Activated T-cell treated with anti-CD3 and anti-CD28 coated beads for 24 hours (primary cell): Measurements from ENCODE around the gene OPCML.

Experiments used
- DNase-seq: peaks from one replicate; pipeline ENCODE4 v3.0.0-alpha.2; 2020; ENCODE audit warnings: low read depth

The OPCML gene

GRCh38 chr11:132933703-132934102 lies 598.6 kb downstream of the OPCML start:
- no peak for DNase-seq

DNA sequence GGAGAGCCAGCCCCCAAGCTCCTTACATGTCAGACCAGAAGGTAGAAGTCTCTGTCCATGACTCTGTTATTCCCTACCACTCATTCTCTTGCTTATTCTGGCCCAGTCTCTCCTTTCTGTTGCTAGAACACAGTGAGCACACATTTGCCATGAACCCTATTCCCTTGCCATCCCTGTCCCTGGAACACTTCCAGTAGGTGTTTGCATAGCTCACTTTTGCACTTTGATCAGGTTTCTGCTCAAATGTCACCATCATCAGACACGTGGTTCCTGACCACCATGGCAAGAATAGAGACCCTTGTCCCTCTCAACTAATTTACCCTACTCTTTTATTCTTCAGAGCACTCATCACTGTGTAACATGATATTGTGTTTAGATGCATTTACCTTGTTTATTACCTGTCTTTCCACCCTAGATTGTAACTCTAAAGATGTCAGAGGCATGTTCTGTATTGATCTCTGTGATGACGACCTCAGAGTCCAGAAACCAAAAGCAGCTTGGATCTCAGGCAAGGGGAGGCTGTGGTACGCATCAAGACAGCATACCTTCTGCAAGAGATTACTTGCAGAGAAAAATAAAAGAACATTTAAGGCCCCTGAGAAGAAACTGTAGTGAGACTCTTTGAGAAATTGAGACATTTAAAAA lies 606.4 kb downstream of the OPCML start:
- DNase-seq = no peak

GRCh38 chr11:132921597-132921996 lies 610.7 kb downstream of the OPCML start:
- DNase-seq = no peak

- no peak for DNase-seq
Measured at GRCh38 chr11:132920451-132921096, 611.7 kb downstream of the OPCML start.

DNA sequence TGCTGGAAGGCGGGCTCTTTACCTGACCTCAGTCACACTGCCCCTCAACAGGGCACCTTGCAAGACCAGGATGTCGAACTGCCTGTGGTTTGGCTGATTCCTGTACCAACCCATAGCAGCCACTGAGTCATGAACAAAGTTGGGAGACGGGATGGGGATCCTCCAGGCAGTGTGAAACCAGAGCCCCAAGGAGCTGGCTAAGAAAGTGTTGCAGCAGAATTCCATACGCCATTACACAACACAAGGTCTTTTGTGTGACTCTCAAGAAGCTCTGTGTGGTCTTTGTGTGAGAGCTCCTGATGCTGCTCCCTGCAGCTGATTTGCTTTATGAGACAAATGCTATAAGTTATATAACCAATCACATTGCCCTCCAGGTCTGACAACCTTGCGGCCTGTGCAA lies 617.7 kb downstream of the OPCML start:
- no peak for DNase-seq

- DNase-seq = no peak
Measured at GRCh38 chr11:132913886-132914285, 618.4 kb downstream of the OPCML start.

- no peak for DNase-seq
Measured at GRCh38 chr11:132913295-132913694, 619.0 kb downstream of the OPCML start.

GRCh38 chr11:132911186-132911585 lies 621.1 kb downstream of the OPCML start:
- DNase-seq = no peak

DNA sequence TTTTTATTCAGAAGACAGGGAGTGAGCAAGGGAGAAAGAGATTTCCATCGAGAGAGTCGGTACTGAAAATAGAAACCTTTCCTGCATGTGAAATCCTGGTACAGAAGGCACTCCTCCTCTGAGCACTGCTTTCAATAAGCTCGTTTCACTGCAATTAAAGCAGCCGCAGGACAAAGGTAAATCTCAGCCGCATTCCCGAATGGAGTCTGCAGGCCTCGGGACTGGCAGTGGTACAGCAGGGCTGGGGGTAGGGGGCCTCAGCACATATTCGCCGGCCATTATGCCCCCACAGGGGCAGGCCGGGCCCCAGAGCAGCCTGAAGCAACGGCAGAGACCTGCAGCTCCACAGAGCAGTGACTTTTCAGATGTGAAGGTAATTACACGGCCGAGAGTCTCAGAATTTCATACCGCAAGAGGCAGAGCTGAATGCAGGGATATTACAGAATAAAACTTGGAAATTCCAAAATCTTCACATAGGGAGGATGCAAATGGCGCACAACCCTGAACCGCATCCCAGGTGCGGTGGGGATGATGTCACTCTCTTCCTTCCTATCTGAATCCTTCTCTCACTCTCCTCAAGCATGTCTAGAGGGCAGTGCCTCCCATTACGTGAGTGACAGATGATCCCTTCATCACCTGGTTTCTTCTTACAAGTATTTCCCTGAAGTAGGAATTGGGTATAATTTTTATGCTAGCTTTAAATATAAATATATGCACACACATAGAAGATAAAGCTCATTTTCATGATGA lies 622.1 kb downstream of the OPCML start:
- no peak for DNase-seq

- no peak for DNase-seq
Measured at GRCh38 chr11:132909021-132909606, 623.2 kb downstream of the OPCML start.

DNA sequence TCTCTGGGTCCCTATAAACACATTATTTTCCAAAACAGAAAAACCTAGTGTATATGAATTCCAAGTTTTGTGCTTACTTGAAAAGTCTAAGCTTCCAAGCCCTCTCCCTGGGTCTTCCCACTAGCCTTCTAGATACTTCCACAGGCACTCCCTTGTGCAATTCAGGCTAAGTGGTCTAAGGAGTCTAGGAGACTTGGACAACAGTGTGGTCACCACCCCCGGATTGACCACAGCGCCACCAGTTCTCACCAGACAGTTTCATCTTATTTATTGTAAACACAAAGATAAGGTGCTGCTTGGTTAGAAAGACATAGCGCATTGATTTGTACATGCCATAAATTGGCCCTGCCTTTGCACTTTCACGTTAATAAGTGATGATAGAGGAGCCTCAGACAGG lies 623.9 kb downstream of the OPCML start:
- DNase-seq = no peak

- no peak for DNase-seq
Measured at GRCh38 chr11:132907651-132908413, 624.5 kb downstream of the OPCML start.

GRCh38 chr11:132904607-132905006 lies 627.7 kb downstream of the OPCML start:
- no peak for DNase-seq

DNA sequence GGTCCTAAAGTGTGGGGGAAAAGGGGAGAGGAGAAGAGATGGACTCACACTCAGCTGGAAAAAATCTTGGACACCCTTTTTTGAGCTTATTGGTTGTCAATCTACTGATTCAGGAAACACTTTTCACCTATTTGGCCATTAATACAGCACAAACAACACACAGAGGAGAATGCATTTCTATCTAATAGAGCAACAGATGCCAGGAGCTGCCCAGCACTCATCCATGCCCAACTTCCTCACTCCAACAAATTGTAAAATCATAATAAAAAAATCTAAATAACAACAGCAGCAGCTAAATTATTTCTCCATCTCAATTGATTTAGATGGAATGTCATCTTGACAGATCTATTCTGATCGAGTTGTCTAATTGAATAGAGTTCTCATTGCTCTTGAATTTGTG lies 628.2 kb downstream of the OPCML start:
- no peak for DNase-seq

- DNase-seq = no peak
Measured at GRCh38 chr11:132901638-132902471, 630.4 kb downstream of the OPCML start.

- DNase-seq = no peak
Measured at GRCh38 chr11:132898676-132899075, 633.6 kb downstream of the OPCML start.

DNA sequence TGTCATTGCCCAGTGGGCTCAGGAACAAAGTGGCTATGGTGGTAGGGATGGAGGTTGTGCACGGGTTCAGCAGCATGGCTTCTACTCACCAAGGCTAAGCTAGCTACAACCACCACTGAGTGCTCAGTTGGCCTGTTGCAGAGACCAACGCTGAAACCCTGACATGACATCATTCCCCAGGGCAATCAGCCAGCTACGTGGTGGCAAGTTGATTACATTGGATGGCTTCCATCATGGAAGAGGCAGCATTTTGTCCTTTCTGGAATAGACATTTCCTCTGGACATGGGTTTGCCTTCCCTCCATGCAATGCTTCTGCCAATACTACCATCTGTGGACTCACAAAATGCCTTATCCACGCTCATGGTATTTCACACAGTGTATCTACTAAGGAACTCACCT lies 634.3 kb downstream of the OPCML start:
- DNase-seq = no peak

DNA sequence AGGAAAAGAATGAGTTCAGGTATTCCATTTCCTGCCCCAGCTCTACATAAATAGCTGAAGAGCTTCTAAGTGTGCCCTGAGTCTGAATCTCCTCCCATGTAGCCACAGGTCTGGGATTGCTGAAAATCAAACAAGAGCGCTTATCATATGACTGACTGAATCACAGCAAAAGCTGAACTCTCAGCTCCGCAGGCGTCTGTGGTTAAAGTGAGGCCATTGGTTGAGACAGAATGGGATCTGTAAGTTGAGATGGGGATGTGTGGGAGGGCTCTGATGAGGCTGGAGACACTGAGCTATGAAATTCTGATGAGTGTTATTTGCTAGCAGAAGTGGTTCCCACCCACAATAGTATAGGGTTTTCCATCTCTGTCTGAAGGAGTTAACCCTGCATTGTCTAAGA lies 637.0 kb downstream of the OPCML start:
- DNase-seq = no peak

- no peak for DNase-seq
Measured at GRCh38 chr11:132894606-132895005, 637.7 kb downstream of the OPCML start.

DNA sequence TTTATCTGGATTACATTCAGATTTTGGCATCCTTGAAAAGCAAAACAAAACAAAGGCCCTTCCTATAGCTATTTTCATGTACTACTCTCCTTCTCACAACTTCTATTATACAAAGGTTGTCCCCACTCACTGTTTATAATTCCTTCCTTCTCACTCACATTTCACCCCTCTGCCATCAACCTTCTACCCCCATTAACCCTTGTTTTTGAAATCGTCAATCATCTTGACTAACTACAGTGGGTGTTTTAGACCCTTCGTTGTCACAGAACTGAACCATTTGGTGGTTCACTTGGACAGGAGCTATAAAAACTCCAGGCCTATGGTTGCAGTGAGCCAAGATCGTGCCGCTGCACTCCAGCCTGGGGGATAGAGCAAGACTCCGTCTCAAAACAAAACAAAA lies 639.4 kb downstream of the OPCML start:
- no peak for DNase-seq

DNA sequence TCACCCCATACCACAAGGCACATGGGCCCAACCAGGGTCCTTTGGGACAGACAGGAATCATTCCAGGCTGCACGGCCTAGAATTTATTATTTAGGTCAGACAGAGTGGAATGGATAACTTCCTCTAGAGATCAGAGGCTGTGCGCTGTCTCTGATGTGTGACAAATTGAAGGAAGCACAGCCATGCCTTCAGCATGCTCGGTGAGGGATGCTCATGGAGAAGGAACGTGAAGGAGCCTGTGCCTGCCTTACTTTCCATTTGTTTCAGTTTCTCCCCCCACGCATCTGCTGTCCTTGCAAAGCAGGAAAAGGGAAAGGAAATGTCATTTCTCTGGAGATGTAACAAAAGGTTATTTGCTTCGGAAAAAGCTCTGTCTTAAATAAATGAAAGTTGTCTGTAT lies 644.1 kb downstream of the OPCML start:
- DNase-seq = no peak
